Right lung (tissue), 5 donors: ENCODE results near the gene SPDYE1. TPM values are rescaled to one million over a fixed set of nuclear protein-coding genes. Genes with fewer than 3 reads are reported as not detected.
A peak's percentile ranks its signal among the peaks of the same experiment; 100 is the strongest.
"Not testable (repeated sequence)": the region's sequence is repeated elsewhere in the genome, so short reads cannot be mapped to it uniquely, and the experiment has no call there.

Source experiments
- DNase-seq, 2 donors: peaks; one replicate each; pipeline ENCODE4 v3.0.0-alpha.2; 2013
- polyA plus RNA-seq, 5 donors: library from polyadenylated mRNA; unstranded; fragments of 120-200 nt; gene quantifications; one replicate each; pipeline versions ENCODE4 v1.2.1 to v1.2.3, GENCODE V29; 2013; ENCODE audit warnings: inconsistent platforms in 1 of 5, low replicate concordance in 1 of 5; ENCODE audit not compliant: insufficient read length in 5 of 5, insufficient read depth in 1 of 5

The SPDYE1 gene
- polyA plus RNA-seq, 5 donors = 0.73 to 2.1 (median 1.8) TPM

DNA sequence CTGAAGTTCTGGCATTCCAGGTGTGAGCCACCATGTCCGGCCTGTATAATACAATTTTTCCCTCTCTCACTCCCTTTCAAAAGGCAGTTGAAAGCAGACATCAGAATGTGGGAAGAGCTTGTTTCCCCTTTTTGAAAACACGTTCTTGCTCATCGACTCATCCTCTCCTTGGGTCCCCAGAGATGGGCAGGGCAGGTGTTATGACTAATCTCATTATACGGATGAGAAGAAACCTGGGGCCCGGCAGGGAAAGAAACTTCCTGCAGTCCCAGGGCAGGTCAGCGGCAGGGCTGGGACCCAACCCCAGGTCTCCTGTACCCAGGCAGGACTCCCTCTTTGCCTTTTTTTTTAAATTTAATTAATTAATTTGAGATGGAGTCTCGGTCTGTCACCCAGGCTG, 4.8 kb upstream of the SPDYE1 start:
- DNase-seq = not testable (repeated sequence)

- DNase-seq = not testable (repeated sequence)
Observed at GRCh38 chr7:43994681-43995080, 3.0 kb upstream of the SPDYE1 start.

DNA sequence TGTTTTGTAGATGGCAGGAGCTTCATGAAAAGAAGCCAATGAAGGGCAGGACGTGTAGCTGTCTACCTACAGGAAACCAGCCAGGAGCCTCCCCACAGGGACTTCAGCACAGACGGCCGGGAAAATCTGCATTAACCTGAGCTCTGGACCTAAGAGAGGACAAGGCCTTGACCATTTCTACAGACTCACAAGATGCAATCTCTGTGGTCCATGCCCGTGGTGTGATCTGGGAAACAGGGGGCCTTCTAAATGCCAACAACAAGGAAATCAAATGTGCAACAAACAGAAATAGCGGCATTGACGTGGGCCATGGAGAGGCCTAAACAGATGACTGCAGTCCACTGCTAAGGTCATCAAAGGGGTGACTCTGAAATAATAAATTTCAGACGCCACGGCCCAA, 14.4 kb downstream of the SPDYE1 start:
- DNase-seq = not testable (repeated sequence)

DNA sequence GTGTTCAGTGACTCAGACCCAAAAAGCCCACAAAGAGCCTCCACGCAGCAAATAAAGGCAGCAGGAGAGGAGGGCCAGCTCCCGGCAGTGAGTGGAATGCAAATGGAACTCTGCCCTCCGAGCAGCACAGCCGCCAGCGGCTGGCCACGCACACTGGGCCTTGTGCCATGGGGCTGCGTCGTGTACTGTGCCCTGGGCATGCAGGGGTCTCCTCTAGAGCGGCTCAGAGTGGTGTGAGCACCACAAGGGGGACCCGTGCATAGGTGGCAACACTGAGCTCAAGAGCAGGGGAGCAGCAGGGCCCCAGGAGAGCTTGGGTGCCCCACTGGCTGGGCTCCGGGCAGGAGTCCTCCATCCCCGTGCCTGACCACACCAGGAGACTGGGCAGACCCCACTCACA, 17.4 kb downstream of the SPDYE1 start:
- not testable (repeated sequence) for DNase-seq

DNA sequence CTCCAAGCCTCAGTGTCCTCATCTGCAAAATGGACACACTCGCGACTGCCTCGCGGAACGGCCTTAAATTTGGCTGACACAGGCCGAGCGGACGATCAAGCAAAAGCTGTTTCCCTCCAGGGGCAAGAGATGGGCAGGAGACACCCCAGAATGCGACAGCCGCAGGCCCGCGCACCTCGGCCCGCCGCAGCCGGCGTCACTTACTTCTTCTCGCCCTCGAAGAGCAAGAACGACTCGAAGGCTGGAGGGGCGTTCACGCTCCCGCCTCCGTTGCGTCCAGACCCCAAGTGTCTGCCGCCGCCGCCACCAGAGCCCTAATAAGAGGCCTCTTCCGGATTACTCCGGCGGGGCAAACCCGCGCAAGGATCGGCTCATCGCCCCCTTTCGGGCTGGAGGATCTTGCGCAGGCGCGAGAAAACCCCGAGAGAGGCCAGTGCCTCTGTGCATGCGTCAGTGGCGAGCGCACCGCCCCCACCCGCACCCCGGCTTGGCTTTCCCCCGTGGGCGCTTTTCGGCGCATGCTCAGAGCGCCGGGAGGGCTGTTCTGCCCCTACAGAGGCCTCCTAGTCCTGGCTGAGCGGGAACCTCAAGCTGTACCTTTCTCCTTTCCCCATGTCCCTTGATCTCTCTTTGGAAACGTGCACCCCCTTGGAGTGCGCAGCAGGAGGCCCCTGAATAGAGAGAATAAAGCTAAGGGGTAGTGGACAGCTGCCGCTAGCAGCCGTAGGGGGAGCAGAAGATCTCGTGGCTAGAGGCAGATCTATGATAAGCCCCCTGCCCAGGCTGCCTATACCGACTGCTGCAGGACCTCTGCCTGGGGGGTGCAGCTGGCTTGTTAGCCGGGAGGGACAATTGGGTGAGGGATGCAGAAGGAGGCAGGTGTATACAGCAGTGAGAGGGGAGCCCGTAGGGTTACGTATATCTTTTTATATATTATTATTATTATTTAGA, 21.4 kb downstream of the SPDYE1 start:
- peak; percentile 95 to 97 for DNase-seq

- DNase-seq = not testable (repeated sequence)
Observed at GRCh38 chr7:44019825-44020224, 22.1 kb downstream of the SPDYE1 start.

DNA sequence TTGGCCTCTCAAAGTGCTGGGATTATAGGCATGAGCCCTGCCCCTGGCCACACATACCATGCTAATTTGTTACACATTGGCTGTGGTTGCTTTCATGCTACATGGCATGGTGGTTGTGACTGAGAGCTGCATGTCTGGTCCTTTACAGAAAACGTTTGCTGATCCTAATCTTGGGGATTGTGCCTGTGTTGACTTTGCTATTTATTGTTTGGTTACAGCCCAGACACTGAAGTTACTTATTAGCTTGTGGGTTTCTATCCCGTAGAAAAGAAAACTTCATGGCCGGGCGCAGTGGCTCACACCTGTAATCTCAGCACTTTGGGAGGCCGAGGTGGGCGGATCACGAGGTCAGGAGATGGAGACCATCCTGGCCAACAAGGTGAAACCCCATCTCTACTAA, 24.4 kb downstream of the SPDYE1 start:
- not testable (repeated sequence) for DNase-seq

GRCh38 chr7:44022796-44023467, 25.2 kb downstream of the SPDYE1 start:
- not testable (repeated sequence) for DNase-seq

DNA sequence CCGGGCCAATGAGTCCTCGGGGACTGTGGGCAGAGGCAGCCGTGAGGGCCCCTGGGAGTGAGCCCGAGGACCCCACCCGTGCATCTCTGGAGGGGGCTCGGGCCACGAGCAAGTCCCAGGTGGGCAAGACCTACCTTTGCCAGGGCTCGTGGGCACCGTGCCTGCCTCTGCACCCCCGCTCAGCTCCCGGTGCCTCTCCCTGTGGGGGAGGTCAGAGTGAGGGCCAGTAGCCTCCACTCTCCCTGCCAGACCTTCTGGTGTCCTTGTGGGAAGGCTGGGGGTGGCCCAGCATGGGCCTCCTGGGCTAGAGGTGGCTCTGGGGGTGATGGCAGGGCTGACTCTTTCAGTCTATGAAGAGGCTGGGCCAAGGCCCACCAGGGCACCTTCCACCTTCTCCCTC, 31.7 kb downstream of the SPDYE1 start:
- not testable (repeated sequence) for DNase-seq

DNA sequence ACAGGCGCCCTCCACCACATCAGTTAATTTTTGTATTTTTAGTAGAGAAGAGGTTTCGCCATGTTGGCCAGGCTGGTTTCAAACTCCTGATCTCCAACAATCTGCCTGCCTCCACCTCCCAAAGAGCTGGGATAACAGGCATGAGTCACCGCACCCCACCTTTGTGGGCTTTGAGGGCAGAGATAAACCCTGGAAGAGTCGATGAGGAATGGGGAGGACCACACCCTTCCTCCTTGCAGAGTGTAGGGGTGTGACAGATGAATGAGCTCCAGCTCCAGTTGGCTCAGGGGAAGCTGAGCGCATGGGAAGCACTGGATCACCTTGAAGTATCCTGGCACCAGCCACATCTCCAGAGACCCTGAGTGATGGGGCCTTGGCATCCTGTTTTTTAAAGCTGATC, 32.3 kb downstream of the SPDYE1 start:
- DNase-seq = not testable (repeated sequence)

DNA sequence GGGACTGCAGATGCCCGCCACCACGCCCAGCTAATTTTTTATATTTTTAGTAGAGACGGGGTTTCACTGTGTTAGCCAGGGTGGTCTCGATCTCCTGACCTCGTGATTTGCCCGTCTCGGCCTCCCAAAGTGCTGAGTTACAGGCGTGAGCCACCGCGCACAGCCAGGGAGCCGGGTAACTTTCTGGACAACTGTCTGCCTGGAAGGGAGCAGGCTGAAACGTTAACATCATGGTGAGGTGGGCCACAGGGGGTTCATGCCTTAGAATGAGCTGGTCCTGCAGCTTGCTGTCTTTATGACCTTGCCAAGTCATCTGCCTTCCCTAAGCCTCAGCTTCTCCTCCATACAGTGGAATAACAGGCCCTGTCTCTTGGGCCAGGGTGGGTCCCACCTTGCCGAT, 33.6 kb downstream of the SPDYE1 start:
- not testable (repeated sequence) for DNase-seq

DNA sequence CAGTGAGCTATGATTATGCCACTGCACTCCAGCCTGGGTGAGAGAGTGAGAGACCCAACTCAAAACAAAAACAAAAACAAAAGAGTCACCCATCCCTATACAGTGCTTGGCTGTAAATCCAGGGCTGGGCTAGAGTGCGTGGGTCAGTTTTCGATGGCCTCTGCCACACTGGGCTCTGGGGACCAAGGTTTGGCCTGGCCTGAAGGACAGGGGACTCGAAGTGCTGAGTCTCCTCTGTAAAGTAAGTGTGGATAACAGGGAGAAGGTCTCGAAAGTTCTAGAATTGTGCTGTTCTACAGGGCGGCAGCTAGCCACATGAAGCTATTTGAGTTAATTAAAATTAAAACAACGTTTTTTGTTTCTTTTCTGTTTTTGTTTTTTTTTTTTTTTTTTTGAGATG, 34.3 kb downstream of the SPDYE1 start:
- DNase-seq = not testable (repeated sequence)

GRCh38 chr7:44033971-44034844, 36.5 kb downstream of the SPDYE1 start:
- not testable (repeated sequence) for DNase-seq

- not testable (repeated sequence) for DNase-seq
Observed at GRCh38 chr7:44036364-44036763, 38.7 kb downstream of the SPDYE1 start.

DNA sequence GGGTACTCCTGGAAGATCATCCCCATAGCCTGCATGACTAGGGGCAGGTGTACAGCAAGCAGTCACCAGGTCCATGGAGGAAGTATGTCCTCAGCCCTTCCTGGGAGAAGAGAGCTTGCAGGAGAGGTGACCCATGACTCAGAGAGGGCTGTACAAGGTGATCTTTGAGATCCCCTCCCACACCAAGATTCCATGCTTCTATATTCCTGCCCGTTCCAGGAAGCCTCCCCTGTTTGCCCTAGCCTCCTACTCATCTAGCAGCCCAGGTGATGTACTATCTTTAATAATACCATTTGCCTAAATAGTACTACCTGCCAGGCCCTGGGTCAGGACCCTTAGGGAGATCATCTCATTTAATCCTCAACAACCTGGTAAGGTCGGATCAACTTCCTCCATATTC, 40.3 kb downstream of the SPDYE1 start:
- not testable (repeated sequence) for DNase-seq

GRCh38 chr7:44038553-44038952, 40.9 kb downstream of the SPDYE1 start:
- not testable (repeated sequence) for DNase-seq

GRCh38 chr7:44038961-44039558, 41.4 kb downstream of the SPDYE1 start:
- peak; percentile 59 to 76 for DNase-seq

- not testable (repeated sequence) for DNase-seq
Observed at GRCh38 chr7:44039800-44040492, 42.2 kb downstream of the SPDYE1 start.

- not testable (repeated sequence) for DNase-seq
Observed at GRCh38 chr7:44040493-44040891, 42.8 kb downstream of the SPDYE1 start.

DNA sequence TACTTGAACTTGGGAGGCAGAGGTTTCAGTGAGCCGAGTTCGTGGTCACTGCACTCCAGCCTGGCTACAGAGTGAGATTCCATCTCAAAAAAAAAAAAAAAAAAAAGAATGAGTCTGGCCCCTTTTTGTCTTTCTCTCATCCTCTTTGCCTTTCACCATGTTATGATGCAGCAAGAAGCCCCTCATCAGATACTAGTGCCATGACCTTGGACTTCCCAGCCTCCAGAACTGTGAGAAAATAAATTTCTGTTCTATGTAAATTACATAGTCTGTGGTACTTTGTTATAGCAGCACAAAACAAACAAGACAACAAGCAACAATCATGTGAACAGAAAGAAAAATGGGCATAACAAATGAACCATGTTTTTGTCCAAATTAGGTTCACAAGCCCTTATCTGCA, 44.5 kb downstream of the SPDYE1 start:
- no peak for DNase-seq

- DNase-seq = no peak
Observed at GRCh38 chr7:44043902-44044301, 46.2 kb downstream of the SPDYE1 start.
